ENCODE data around the gene ZNF319. TPM values are rescaled to one million over a fixed set of nuclear protein-coding genes. Genes with fewer than 3 reads are reported as not detected.

Gene ZNF319
- total RNA-seq, 1 donor from 2014 or later, result 11.5 TPM

DNA sequence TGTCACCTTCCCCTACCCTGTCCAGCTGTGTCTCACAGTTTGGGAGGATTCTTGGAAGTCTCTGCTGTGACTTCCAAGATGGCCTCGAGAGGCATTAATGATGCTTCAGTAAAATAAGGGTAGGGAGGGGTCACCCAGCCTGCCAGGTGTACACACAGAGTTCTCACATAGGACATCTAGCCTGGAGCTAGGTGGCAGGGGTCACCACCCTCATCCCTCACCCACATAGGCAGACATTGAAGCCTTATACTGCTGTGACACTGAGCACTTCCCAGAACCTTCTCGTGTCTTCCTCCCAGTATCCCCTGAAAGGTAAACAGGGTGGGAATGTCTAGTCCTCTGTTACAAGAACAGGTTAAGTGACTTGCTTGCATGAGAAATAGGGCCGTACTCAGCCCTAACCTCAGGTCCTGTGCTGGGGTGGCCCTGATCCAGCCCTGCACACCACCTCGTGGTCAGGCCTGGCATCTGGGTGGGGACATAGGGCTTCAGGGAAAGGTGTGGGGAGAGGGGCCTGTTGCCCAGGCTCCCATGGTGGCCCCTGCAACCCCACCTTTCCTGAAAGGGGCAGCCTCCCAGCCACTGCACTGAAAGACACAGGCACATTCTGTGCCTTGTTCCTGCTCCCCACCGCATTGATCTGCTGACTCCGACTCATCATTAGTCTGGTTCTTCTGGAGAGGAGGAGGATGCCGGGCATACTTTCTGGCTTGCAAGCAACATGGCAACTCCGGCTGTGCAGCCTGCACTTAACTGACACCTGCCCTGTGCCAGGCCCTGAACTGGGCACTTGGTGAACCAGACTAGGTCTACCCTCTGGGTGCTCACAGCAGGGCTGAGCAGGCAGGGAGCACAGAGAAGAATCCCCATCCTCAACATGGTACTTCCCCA, 21.4 kb upstream of the ZNF319 start:
- Histone ChIP-seq H3K27ac (ENCODE audit: low read depth, low read length) (no peak overlapping the region), H3K4me3 (ENCODE audit: insufficient read depth, low read depth, low read length) (no peak overlapping the region), H3K36me3 (ENCODE audit: insufficient read depth, low read length) (no peaks in the 10 kb centered on the region), H3K4me1 (ENCODE audit: insufficient read depth, low read length) (peaks cover 30% of the 10 kb centered on the region), H3K9ac (ENCODE audit: low read length) (no peak overlapping the region), H2AFZ (ENCODE audit: low read depth, low read length) (no peak overlapping the region), H4K20me1 (ENCODE audit: insufficient read depth, low read length) (peaks cover 26% of the 10 kb centered on the region), H3K9me3 (ENCODE audit: insufficient read depth, low read depth, low read length) (no peaks in the 10 kb centered on the region), H3K27me3 (ENCODE audit: insufficient read depth, low read length) (peaks cover 12% of the 10 kb centered on the region), H3K4me2 (ENCODE audit: low read length) (peak overlapping the region; percentile 61), H3K79me2 (ENCODE audit: insufficient read depth, low read length) (no peaks in the 10 kb centered on the region)
- Mint-ChIP-seq H3K4me1 (ENCODE audit: low read depth, unreplicated experiment) (peaks cover 13% of the 10 kb centered on the region), H3K36me3 (ENCODE audit: low read depth, unreplicated experiment) (no peaks in the 10 kb centered on the region), H3K9me3 (ENCODE audit: unreplicated experiment) (no peaks in the 10 kb centered on the region), H3K4me3 (ENCODE audit: unreplicated experiment) (peak overlapping the region; percentile 11), H3K27me3 (ENCODE audit: low read depth, unreplicated experiment) (peaks cover 6% of the 10 kb centered on the region), H3K27ac (ENCODE audit: unreplicated experiment) (peak overlapping the region; percentile 66)
- FAIRE-seq (no peak), DNase-seq (ENCODE audit: low read depth) (peak; percentile 36)
- TF ChIP-seq EZH2 (IDR thresholded peaks at IDR 0.05; ENCODE audit: insufficient read depth, low read length), result no peak
- no peak for TF ChIP-seq CTCF (IDR thresholded peaks at IDR 0.05; ENCODE audit: insufficient read depth, low read depth, low read length)

GRCh38 chr16:58020628-58021521, 20.4 kb upstream of the ZNF319 start:
- TF ChIP-seq EZH2 (IDR thresholded peaks at IDR 0.05; ENCODE audit: insufficient read depth, low read length) (no peak), CTCF (IDR thresholded peaks at IDR 0.05; ENCODE audit: insufficient read depth, low read depth, low read length) (peak; percentile 64)
- H3K27ac ChIP-seq (ENCODE audit: low read depth, low read length), result no peak overlapping the region
- no peaks in the 10 kb centered on the region for H3K36me3 ChIP-seq (ENCODE audit: insufficient read depth, low read length)
- FAIRE-seq, result no peak
- H3K4me3 Mint-ChIP-seq (ENCODE audit: unreplicated experiment), result no peak overlapping the region
- H3K4me2 ChIP-seq (ENCODE audit: low read length), result no peak overlapping the region
- DNase-seq (ENCODE audit: low read depth), result no peak
- H3K4me1 Mint-ChIP-seq (ENCODE audit: low read depth, unreplicated experiment), result peaks cover 13% of the 10 kb centered on the region
- H3K27ac Mint-ChIP-seq (ENCODE audit: unreplicated experiment), result peak overlapping the region; percentile 41
- H3K9ac ChIP-seq (ENCODE audit: low read length), result no peak overlapping the region
- no peaks in the 10 kb centered on the region for H3K9me3 Mint-ChIP-seq (ENCODE audit: unreplicated experiment)
- no peak overlapping the region for H3K4me3 ChIP-seq (ENCODE audit: insufficient read depth, low read depth, low read length)
- H3K36me3 Mint-ChIP-seq (ENCODE audit: low read depth, unreplicated experiment), result no peaks in the 10 kb centered on the region
- no peak overlapping the region for H2AFZ ChIP-seq (ENCODE audit: low read depth, low read length)
- H3K79me2 ChIP-seq (ENCODE audit: insufficient read depth, low read length), result no peaks in the 10 kb centered on the region
- peaks cover 31% of the 10 kb centered on the region for H4K20me1 ChIP-seq (ENCODE audit: insufficient read depth, low read length)
- H3K4me1 ChIP-seq (ENCODE audit: insufficient read depth, low read length), result peaks cover 27% of the 10 kb centered on the region
- H3K27me3 Mint-ChIP-seq (ENCODE audit: low read depth, unreplicated experiment), result peaks cover 6% of the 10 kb centered on the region
- H3K27me3 ChIP-seq (ENCODE audit: insufficient read depth, low read length), result peaks cover 12% of the 10 kb centered on the region
- no peaks in the 10 kb centered on the region for H3K9me3 ChIP-seq (ENCODE audit: insufficient read depth, low read depth, low read length)

Measured in astrocyte (in vitro differentiated cells and primary cell).